RWPE1 (cell line): Measurements from ENCODE around the gene NTN1.

Experiments used
- CTCF ChIA-PET: fragments of 350-600 bp; sonication (Branson Sonifier 250); formaldehyde crosslinking; extraction: SDS; loops from one replicate; lab custom pipeline; 2021; lab: Yijun Ruan, JAX
- POLR2A ChIA-PET: fragments of 400-600 bp; formaldehyde crosslinking; extraction: SDS; loops from one replicate; lab custom pipeline; 2020; ENCODE audit warnings: antibody characterized with exemption; ENCODE audit not compliant: low non-redundant PET; lab: Yijun Ruan, JAX
- DNase-seq: peaks from one replicate; pipeline ENCODE4 v3.0.0; 2012; ENCODE audit warnings: low spot score
- H3K27ac ChIP-seq: fragments of 450-650 bp; 2 replicates; pipeline ENCODE4 v1.5.1; 2017
- CTCF ChIP-seq: fragments of 450-650 bp; conservative IDR thresholded peaks from 2 replicates; pipeline ENCODE4 v1.5.1; 2017; ENCODE audit warnings: low read depth, mild to moderate bottlenecking

Gene NTN1

GRCh38 chr17:9238340-9239245, 217.3 kb downstream of the NTN1 start:
- CTCF ChIA-PET = no interaction called here
- DNase-seq = no peak
- TF ChIP-seq CTCF = no peak
- POLR2A ChIA-PET = no interaction called here
- no peak overlapping the region for H3K27ac ChIP-seq

DNA sequence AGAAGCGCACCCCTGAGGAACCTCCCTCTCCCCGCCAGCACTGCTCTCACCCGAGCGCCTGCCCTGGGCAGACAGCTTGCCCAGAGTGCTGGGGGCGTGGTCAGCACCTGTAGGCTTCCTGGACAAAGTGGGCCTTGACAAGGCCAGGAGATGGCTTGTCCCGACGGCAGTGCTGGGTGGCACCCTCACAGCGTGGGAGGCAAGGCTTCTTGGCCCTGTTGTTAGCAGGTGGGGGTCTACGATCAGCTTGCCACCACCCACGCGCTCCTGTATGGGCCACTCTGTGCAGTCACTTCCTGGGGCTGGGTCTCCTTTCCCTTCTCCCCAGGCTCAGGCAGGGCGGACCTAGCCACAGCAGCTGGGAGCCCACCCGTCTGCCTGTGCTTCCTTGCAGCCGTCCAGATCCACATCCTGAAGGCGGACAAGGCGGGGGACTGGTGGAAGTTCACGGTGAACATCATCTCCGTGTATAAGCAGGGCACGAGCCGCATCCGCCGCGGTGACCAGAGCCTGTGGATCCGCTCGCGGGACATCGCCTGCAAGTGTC, 218.0 kb downstream of the NTN1 start:
- CTCF ChIA-PET = no interaction called here

DNA sequence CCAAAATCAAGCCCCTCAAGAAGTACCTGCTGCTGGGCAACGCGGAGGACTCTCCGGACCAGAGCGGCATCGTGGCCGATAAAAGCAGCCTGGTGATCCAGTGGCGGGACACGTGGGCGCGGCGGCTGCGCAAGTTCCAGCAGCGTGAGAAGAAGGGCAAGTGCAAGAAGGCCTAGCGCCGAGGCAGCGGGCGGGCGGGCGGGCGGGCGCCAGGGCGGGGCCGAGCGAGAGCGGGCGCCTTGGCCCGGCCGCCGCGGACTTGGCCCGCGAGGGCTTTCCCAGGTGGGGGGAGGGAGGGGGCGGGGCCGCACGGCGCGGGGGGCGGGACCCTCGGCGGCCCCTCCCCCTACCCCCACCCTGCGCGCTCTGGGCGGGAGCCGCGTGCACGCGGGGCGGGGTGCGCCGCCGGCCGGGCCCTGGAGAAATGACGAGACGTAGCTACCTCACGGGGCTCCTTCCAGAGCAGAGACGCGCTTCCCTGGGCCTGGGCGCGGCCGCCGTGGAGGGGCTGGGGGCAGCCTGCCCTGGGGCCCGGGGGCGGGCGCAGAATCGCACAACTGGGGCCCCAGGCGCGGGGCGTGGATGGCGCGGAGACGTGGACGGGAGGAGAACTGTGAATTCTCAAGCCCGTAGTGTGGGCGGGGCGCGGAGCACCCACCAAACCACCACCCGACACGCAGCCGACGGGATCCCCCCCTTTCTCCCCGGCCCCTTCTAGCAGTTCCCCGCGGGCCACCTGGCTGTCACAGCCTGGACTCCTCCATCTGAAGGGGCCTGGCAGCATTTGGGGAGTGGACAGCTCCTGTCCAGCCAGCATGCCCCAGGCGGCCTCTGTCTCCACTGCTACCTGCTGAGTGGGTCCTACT, 218.7 kb downstream of the NTN1 start:
- POLR2A ChIA-PET = no interaction called here
- no peak for TF ChIP-seq CTCF
- peak; percentile 82 for DNase-seq
- CTCF ChIA-PET = no interaction called here
- peak overlapping the region; percentile 18; the same call in 1 of the 2 replicates for H3K27ac ChIP-seq

More for the DNA sequence above, 218.0 kb downstream of the NTN1 start:
- TF ChIP-seq CTCF = no peak
- DNase-seq = no peak
- H3K27ac ChIP-seq = no peak overlapping the region
- POLR2A ChIA-PET = no interaction called here

DNA sequence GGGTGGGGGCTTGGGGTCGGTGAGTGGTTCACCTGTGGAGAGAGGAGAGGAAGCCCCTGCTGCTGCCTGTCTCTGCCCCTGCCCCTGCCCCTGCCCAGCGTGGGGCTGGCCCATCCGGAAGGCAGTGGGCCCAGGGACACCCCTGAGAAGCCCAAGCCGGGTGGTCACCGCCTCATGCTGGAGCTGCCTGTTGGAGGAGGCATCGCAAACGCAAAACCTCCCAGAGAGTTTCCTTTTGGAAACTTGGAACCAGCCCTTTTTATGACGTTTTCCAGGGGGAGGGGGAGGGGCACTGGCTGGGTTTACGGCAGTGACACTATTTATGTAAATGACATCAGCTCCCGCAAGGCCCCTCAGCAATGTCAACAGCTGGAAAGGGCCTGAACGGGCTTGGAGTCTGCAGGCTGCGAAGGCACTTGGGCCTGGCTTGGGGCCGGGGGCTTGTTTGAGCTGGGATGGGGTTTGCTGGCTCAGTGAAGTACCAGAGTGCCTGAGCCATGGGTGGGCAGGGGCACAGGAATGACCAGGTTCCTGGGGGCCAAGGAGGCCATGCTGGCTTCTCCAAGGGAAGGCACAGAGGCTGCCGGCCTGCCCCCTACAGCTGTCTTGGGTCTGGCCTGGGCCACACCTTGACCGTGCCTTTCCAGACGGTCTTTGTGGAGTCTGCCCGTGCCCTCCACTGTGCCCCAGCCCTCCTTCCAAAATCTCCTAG, 219.5 kb downstream of the NTN1 start:
- ChIA-PET POLR2A (no interaction called here), CTCF (no interaction called here)
- TF ChIP-seq CTCF = no peak
- no peak for DNase-seq
- H3K27ac ChIP-seq = peak overlapping the region; percentile 30

GRCh38 chr17:9241371-9241712, 220.0 kb downstream of the NTN1 start:
- no peak for DNase-seq
- no peak for TF ChIP-seq CTCF
- peak overlapping the region; percentile 30 for H3K27ac ChIP-seq
- ChIA-PET CTCF (no interaction called here), POLR2A (no interaction called here)
